Astrocyte (in vitro differentiated cells and primary cell): ENCODE data around the gene NXPH4. TPM values are rescaled to one million over a fixed set of nuclear protein-coding genes. Genes with fewer than 3 reads are reported as not detected.
A peak's percentile ranks its signal among the peaks of the same experiment; 100 is the strongest.

Experiments used
- DNase-seq: peaks from one replicate; pipeline ENCODE4 v3.0.0-alpha.2; 2010; ENCODE audit warnings: low read depth
- FAIRE-seq: peaks from 2 replicates; lab custom pipeline; 2011; peaks lifted over from hg19 to GRCh38; lab: Jason Lieb, UNC
- H2AFZ ChIP-seq: 2 replicates; pipeline ENCODE4 v1.6.0; 2012; ENCODE audit warnings: low read depth, low read length, inconsistent platforms
- H3K27ac ChIP-seq: 2 replicates; pipeline ENCODE4 v1.5.1; 2011; ENCODE audit warnings: low read depth, low read length, inconsistent platforms
- H3K27me3 ChIP-seq: 2 replicates; pipeline ENCODE4 v1.6.0; 2011; ENCODE audit warnings: low read length, inconsistent platforms; ENCODE audit not compliant: insufficient read depth
- H3K36me3 ChIP-seq: 2 replicates; pipeline ENCODE4 v1.5.1; 2011; ENCODE audit warnings: low read length, inconsistent platforms; ENCODE audit not compliant: insufficient read depth
- H3K4me1 ChIP-seq: 2 replicates; pipeline ENCODE4 v1.5.1; 2011; ENCODE audit warnings: low read length, inconsistent platforms; ENCODE audit not compliant: insufficient read depth
- H3K4me2 ChIP-seq: 2 replicates; pipeline ENCODE4 v1.6.0; 2012; ENCODE audit warnings: low read length, inconsistent platforms
- H3K4me3 ChIP-seq: 2 replicates; pipeline ENCODE4 v1.5.1; 2011; ENCODE audit warnings: low read depth, mild to moderate bottlenecking, low read length, inconsistent platforms; ENCODE audit not compliant: insufficient read depth
- H3K79me2 ChIP-seq: 2 replicates; pipeline ENCODE4 v1.6.0; 2012; ENCODE audit warnings: mild to moderate bottlenecking, low read length, inconsistent platforms; ENCODE audit not compliant: insufficient read depth
- H3K9ac ChIP-seq: 2 replicates; pipeline ENCODE4 v1.6.0; 2012; ENCODE audit warnings: mild to moderate bottlenecking, low read length, inconsistent platforms
- H3K9me3 ChIP-seq: 2 replicates; pipeline ENCODE4 v1.5.1; 2012; ENCODE audit warnings: low read depth, mild to moderate bottlenecking, low read length, inconsistent platforms; ENCODE audit not compliant: insufficient read depth
- H4K20me1 ChIP-seq: 2 replicates; pipeline ENCODE4 v1.6.0; 2012; ENCODE audit warnings: low read length, inconsistent platforms; ENCODE audit not compliant: insufficient read depth
- H3K27ac Mint-ChIP-seq: one replicate; pipeline ENCODE4 v1.8.0; 2021; ENCODE audit warnings: mild to moderate bottlenecking, mixed read lengths; ENCODE audit not compliant: unreplicated experiment
- H3K27me3 Mint-ChIP-seq: one replicate; pipeline ENCODE4 v1.8.0; 2021; ENCODE audit warnings: low read depth, mixed read lengths; ENCODE audit not compliant: unreplicated experiment
- H3K36me3 Mint-ChIP-seq: one replicate; pipeline ENCODE4 v1.8.0; 2021; ENCODE audit warnings: low read depth, mixed read lengths; ENCODE audit not compliant: unreplicated experiment
- H3K4me1 Mint-ChIP-seq: one replicate; pipeline ENCODE4 v1.8.0; 2021; ENCODE audit warnings: low read depth, mixed read lengths; ENCODE audit not compliant: unreplicated experiment
- H3K4me3 Mint-ChIP-seq: one replicate; pipeline ENCODE4 v1.8.0; 2021; ENCODE audit warnings: mild to moderate bottlenecking, moderate library complexity, mixed read lengths; ENCODE audit not compliant: unreplicated experiment
- H3K9me3 Mint-ChIP-seq: one replicate; pipeline ENCODE4 v1.8.0; 2021; ENCODE audit warnings: mild to moderate bottlenecking, mixed read lengths; ENCODE audit not compliant: unreplicated experiment
- CTCF ChIP-seq: IDR thresholded peaks from 2 replicates; pipeline ENCODE4 v1.5.1; 2011; ENCODE audit warnings: low read depth, mild to moderate bottlenecking, inconsistent platforms, low read length, moderate library complexity; ENCODE audit not compliant: insufficient read depth
- EZH2 ChIP-seq: IDR thresholded peaks from 2 replicates; pipeline ENCODE4 v1.6.1; 2012; ENCODE audit warnings: mild to moderate bottlenecking, low read length, inconsistent platforms; ENCODE audit not compliant: insufficient read depth
- total RNA-seq: library from RNA; stranded (reverse); gene quantifications from 2 replicates; pipeline ENCODE4 v1.2.1, GENCODE V29; 2021

NXPH4 gene
- total RNA-seq, 1 donor from 2014 or later: 14.5 TPM

- no peak for FAIRE-seq
- peaks cover 30% of the 10 kb centered on the region for H3K27me3 Mint-ChIP-seq
- no peak overlapping the region for H3K27ac ChIP-seq
- H3K79me2 ChIP-seq: no peaks in the 10 kb centered on the region
- peak overlapping the region; percentile 87 for H3K4me3 Mint-ChIP-seq
- H3K4me1 Mint-ChIP-seq: peaks cover 31% of the 10 kb centered on the region
- no peaks in the 10 kb centered on the region for H3K9me3 Mint-ChIP-seq
- peak overlapping the region; percentile 64 for H3K4me3 ChIP-seq
- H3K4me1 ChIP-seq: peaks cover 30% of the 10 kb centered on the region
- H3K9ac ChIP-seq: no peak overlapping the region
- H3K4me2 ChIP-seq: peak overlapping the region; percentile 94
- H4K20me1 ChIP-seq: peaks cover 28% of the 10 kb centered on the region
- no peak overlapping the region for H3K27ac Mint-ChIP-seq
- no peak for TF ChIP-seq EZH2
- TF ChIP-seq CTCF: no peak
- H3K9me3 ChIP-seq: no peaks in the 10 kb centered on the region
- DNase-seq: no peak
- H3K36me3 ChIP-seq: no peaks in the 10 kb centered on the region
- H3K27me3 ChIP-seq: peaks cover 32% of the 10 kb centered on the region
- H3K36me3 Mint-ChIP-seq: peaks cover 5% of the 10 kb centered on the region
- no peak overlapping the region for H2AFZ ChIP-seq
Measured at GRCh38 chr12:57240926-57241401, 24.4 kb downstream of the NXPH4 start.

GRCh38 chr12:57241402-57242310, 25.1 kb downstream of the NXPH4 start:
- Histone ChIP-seq H3K4me3 (no peak overlapping the region), H3K4me2 (peak overlapping the region; percentile 94), H3K79me2 (no peaks in the 10 kb centered on the region), H2AFZ (no peak overlapping the region), H3K27me3 (peaks cover 27% of the 10 kb centered on the region), H3K27ac (no peak overlapping the region), H3K36me3 (no peaks in the 10 kb centered on the region), H3K9me3 (no peaks in the 10 kb centered on the region), H3K4me1 (peaks cover 30% of the 10 kb centered on the region), H4K20me1 (peaks cover 26% of the 10 kb centered on the region), H3K9ac (no peak overlapping the region)
- H3K27ac Mint-ChIP-seq: peak overlapping the region; percentile 34
- H3K4me1 Mint-ChIP-seq: peaks cover 31% of the 10 kb centered on the region
- FAIRE-seq (no peak), DNase-seq (no peak)
- no peaks in the 10 kb centered on the region for H3K9me3 Mint-ChIP-seq
- TF ChIP-seq EZH2: peak; percentile 93
- TF ChIP-seq CTCF: no peak
- peak overlapping the region; percentile 87 for H3K4me3 Mint-ChIP-seq
- peaks cover 6% of the 10 kb centered on the region for H3K36me3 Mint-ChIP-seq
- peaks cover 30% of the 10 kb centered on the region for H3K27me3 Mint-ChIP-seq

- Histone ChIP-seq H3K27me3 (peaks cover 25% of the 10 kb centered on the region), H3K4me2 (peak overlapping the region; percentile 88), H3K79me2 (no peaks in the 10 kb centered on the region), H3K9me3 (no peaks in the 10 kb centered on the region), H4K20me1 (peaks cover 19% of the 10 kb centered on the region), H3K4me1 (peaks cover 30% of the 10 kb centered on the region), H3K27ac (no peak overlapping the region), H3K9ac (no peak overlapping the region), H3K4me3 (no peak overlapping the region), H3K36me3 (no peaks in the 10 kb centered on the region), H2AFZ (no peak overlapping the region)
- H3K27me3 Mint-ChIP-seq: peaks cover 30% of the 10 kb centered on the region
- H3K36me3 Mint-ChIP-seq: peaks cover 6% of the 10 kb centered on the region
- no peak overlapping the region for H3K27ac Mint-ChIP-seq
- peak overlapping the region; percentile 87 for H3K4me3 Mint-ChIP-seq
- FAIRE-seq (no peak), DNase-seq (no peak)
- no peak for TF ChIP-seq EZH2
- no peak for TF ChIP-seq CTCF
- H3K4me1 Mint-ChIP-seq: peaks cover 25% of the 10 kb centered on the region
- H3K9me3 Mint-ChIP-seq: no peaks in the 10 kb centered on the region
Measured at GRCh38 chr12:57242329-57242690, 25.7 kb downstream of the NXPH4 start.
